ENCODE results near the gene BLTP3A.
"Not testable (repeated sequence)": the region's sequence is repeated elsewhere in the genome, so short reads cannot be mapped to it uniquely, and the experiment has no call there.

- TF ChIP-seq, protein P1, sequence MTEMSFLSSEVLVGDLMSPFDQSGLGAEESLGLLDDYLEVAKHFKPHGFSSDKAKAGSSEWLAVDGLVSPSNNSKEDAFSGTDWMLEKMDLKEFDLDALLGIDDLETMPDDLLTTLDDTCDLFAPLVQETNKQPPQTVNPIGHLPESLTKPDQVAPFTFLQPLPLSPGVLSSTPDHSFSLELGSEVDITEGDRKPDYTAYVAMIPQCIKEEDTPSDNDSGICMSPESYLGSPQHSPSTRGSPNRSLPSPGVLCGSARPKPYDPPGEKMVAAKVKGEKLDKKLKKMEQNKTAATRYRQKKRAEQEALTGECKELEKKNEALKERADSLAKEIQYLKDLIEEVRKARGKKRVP (CRISPR knock-in tag; IDR thresholded peaks at IDR 0.05), result not testable (repeated sequence)
- TF ChIP-seq SOX6 (IDR thresholded peaks at IDR 0.05); SOX6 (CRISPR knock-in tag; IDR thresholded peaks at IDR 0.05); CTCF (CRISPR knock-in tag; IDR thresholded peaks at IDR 0.05); CHD2 (IDR thresholded peaks at IDR 0.05; ENCODE audit: low read depth, low read length): not testable (repeated sequence)
Measured at GRCh38 chr6:34809419-34809818, 17.5 kb downstream of the BLTP3A start.

All from HepG2 (cell line).